Fibroblast of villous mesenchyme (primary cell): ENCODE data around the gene CCL15. TPM values are rescaled to one million over a fixed set of nuclear protein-coding genes. Genes with fewer than 3 reads are reported as not detected.
"Not testable (repeated sequence)": the region's sequence is repeated elsewhere in the genome, so short reads cannot be mapped to it uniquely, and the experiment has no call there.

Source experiments
- DNase-seq: peaks from one replicate; pipeline ENCODE4 v3.0.0-alpha.2; 2010; ENCODE audit warnings: low read depth
- H3K4me3 ChIP-seq: 2 replicates; pipeline ENCODE4 v1.5.1; 2011; ENCODE audit warnings: low read depth, mild to moderate bottlenecking, low read length
- total RNA-seq: library from RNA; depleted of rRNA; stranded (reverse); fragments of >200 nt; gene quantifications from 2 replicates; pipeline ENCODE4 v1.2.3, GENCODE V29; 2012
- TF ChIP-seq, protein P1 (sequence below): IDR thresholded peaks from 2 replicates; pipeline ENCODE4 v1.5.1; 2012; ENCODE audit warnings: low read depth, mild to moderate bottlenecking, low read length; ENCODE audit not compliant: insufficient read depth

CCL15 gene
- total RNA-seq, 1 donor = not detected

DNA sequence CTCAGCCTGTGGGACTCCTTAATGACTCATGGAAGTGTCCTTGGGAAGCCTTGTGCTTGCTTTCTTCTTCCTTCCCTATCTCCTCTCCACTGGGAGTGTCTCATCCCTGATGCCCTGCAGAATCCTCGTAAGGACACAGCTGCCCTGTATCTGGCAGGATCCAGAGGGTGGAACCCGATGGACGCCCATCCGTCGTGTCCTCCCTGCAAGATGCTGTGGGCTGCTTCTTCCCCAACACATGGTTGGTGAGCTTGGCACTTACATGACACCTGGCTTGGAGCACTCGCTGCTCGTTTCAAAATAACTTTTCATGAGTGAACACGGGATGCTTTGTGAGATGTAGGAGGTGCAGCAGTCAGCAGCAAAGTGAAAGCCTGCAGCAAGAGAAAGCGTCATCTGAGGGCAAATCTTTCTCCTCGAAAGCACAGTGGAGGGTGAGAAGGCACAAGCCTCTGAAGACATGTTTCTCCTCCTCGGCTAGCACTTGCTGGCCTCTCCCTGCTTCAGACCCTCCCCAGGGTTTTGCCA is 3.3 kb downstream of the CCL15 start:
- DNase-seq = no peak
- TF ChIP-seq, protein P1, sequence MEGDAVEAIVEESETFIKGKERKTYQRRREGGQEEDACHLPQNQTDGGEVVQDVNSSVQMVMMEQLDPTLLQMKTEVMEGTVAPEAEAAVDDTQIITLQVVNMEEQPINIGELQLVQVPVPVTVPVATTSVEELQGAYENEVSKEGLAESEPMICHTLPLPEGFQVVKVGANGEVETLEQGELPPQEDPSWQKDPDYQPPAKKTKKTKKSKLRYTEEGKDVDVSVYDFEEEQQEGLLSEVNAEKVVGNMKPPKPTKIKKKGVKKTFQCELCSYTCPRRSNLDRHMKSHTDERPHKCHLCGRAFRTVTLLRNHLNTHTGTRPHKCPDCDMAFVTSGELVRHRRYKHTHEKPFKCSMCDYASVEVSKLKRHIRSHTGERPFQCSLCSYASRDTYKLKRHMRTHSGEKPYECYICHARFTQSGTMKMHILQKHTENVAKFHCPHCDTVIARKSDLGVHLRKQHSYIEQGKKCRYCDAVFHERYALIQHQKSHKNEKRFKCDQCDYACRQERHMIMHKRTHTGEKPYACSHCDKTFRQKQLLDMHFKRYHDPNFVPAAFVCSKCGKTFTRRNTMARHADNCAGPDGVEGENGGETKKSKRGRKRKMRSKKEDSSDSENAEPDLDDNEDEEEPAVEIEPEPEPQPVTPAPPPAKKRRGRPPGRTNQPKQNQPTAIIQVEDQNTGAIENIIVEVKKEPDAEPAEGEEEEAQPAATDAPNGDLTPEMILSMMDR = no peak
- no peak overlapping the region for H3K4me3 ChIP-seq

DNA sequence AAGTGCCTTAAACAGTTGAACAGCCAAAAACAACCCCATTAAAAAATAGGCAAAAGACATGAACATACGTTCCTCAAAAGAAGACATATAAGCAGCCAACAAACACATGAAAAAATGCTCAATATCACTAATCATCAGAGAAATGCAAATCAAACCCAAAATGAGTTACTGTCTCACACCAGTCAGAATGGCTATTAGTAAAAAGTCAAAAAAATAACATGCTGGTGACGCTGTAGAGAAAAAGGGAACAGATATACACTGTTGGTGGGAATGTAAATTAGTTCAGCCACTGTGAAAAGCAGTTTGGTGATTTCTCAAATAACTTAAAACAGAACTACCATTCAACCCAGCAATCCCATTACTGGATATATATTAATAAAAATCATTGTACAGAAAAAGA is 6.0 kb downstream of the CCL15 start:
- H3K4me3 ChIP-seq, DNase-seq: not testable (repeated sequence)

DNA sequence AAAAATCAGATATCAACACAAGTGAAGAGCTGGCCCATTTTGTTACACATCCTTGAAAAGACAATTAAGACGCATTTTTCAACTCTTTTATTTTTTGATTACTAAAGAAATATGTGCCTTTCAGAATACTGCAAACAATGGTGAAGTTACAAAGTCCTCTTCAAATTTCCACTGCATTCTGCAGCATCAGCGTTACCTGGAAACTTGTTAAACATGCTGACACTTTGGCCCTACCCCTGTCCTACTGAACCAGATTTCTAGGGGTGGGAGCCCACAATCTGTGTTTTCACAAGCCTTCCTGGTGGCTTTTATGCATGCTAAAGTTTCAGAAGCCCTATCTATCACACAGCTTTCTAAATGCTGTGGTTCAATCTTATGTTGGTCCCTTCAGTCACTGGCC is 10.3 kb downstream of the CCL15 start:
- TF ChIP-seq, protein P1 = no peak
- DNase-seq = no peak

DNA sequence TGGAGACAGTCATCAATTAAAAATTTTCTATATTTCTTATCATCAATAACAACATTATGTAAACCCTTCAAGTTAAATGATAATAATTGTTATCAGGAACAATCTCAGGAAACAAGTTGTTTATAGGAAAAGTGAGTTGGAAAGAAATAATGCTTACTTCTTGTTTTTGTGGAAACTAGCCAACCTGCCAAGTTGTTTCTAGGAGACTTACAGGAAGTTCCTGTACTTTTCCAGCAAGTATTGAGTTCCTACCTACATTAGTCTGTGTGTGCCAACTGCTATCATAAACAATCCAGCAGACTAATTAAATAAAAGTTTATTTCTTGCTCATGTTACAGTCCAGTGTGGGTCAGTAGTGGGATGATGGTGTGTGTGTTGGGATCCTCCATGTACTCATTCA is 13.2 kb downstream of the CCL15 start:
- TF ChIP-seq, protein P1 = no peak
- no peak overlapping the region for H3K4me3 ChIP-seq
- DNase-seq = no peak

More for the DNA sequence above, 10.3 kb downstream of the CCL15 start:
- no peak overlapping the region for H3K4me3 ChIP-seq

DNA sequence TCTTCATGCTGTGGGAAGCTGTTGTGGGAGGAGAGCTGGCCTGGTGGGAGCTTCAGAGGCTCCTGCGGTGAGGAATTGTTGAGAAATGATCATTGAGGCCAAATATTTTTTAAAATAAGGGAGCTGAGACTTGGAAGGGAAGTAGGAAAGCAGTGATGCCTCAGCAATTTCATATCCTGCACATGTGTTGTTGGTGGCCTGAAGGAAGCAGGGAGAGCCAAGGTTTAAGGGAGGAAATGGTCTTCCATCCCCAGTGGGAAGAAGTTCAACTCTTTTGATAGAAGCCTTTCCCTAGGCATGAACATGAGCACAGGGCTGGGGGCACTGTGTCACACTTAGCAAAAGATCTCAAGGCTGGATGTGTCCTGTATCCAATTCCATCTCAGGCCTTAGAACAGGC is 14.7 kb downstream of the CCL15 start, which contains the start of gene CCL14:
TSS of gene CCL14 (minus strand) at position 87 of the 400 bp plus-strand sequence. CDS start at position 7, 80 bp downstream.
- no peak for DNase-seq
- TF ChIP-seq, protein P1 = no peak
- no peak within 1 kb of the TSS for H3K4me3 ChIP-seq

DNA sequence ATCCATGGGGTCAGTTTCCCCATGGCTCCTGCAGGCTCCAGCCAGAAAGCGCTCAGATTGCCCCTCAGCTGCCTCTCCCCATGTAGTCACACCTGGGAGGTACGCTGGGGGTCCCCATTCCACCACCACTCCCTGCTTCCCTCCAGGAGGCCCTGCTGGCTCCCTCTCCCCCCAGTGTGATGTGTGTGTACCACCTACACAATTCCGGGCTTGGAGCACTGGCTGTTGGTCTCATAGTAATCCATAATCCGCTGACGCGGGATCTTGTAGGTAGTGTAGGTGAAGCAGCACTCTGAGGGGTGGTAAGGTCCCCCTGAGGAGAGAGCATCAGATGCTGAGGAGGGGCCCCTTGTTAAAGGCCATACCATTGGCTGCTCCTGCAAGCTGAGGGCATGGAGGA is 17.2 kb downstream of the CCL15 start:
- TF ChIP-seq, protein P1 = no peak
- DNase-seq = no peak
- H3K4me3 ChIP-seq = no peak overlapping the region

DNA sequence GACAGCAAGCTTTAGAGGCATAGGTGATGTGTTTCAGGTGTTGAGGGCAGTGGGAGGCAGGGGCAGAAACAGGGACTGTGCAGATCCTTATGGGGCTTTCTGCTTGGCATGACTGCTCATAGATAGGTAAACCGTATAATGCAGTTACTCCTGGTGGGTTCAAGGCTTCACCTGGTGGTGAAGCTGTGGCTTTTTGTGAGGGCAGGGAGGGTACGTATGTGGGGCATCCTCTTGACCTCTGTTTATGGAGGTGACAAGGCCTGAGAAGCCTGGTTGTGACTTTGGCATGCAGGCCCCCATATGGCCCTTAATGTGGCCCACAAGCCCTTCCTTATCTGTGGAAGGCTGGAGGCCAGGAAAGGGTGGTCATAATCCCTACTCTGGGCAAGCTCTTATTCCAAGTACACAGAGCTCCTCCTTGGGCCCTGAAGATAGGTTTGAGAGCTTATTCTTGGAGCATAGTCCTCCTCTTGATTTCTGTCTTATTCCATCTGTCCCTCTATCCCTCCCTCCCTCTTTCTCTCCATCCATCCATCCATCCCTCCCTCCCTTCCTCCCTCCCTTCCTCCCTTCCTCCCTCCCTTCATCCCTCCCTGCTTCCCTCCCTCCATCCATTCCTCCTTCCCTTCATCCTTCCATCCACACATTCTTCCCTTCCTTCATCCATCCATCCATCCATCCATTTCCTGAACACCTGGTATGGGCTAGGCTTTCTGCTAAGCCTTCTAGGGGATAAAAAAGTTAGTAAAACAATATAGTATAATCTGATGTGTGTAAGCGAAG is 18.8 kb downstream of the CCL15 start:
- DNase-seq = no peak
- TF ChIP-seq, protein P1 = no peak
- H3K4me3 ChIP-seq = no peak overlapping the region
